Central memory CD4-positive, alpha-beta T cell (primary cell): ENCODE measurements around the gene OTOGL.
A peak's percentile ranks its signal among the peaks of the same experiment; 100 is the strongest.

Experiments used
- DNase-seq: peaks from one replicate; pipeline ENCODE4 v3.0.0; 2022
- total RNA-seq, 3 experiments: gene quantifications; one replicate each; lab custom pipeline; 2026; lab: John Stamatoyannopoulos, UW

The OTOGL gene, protein sequence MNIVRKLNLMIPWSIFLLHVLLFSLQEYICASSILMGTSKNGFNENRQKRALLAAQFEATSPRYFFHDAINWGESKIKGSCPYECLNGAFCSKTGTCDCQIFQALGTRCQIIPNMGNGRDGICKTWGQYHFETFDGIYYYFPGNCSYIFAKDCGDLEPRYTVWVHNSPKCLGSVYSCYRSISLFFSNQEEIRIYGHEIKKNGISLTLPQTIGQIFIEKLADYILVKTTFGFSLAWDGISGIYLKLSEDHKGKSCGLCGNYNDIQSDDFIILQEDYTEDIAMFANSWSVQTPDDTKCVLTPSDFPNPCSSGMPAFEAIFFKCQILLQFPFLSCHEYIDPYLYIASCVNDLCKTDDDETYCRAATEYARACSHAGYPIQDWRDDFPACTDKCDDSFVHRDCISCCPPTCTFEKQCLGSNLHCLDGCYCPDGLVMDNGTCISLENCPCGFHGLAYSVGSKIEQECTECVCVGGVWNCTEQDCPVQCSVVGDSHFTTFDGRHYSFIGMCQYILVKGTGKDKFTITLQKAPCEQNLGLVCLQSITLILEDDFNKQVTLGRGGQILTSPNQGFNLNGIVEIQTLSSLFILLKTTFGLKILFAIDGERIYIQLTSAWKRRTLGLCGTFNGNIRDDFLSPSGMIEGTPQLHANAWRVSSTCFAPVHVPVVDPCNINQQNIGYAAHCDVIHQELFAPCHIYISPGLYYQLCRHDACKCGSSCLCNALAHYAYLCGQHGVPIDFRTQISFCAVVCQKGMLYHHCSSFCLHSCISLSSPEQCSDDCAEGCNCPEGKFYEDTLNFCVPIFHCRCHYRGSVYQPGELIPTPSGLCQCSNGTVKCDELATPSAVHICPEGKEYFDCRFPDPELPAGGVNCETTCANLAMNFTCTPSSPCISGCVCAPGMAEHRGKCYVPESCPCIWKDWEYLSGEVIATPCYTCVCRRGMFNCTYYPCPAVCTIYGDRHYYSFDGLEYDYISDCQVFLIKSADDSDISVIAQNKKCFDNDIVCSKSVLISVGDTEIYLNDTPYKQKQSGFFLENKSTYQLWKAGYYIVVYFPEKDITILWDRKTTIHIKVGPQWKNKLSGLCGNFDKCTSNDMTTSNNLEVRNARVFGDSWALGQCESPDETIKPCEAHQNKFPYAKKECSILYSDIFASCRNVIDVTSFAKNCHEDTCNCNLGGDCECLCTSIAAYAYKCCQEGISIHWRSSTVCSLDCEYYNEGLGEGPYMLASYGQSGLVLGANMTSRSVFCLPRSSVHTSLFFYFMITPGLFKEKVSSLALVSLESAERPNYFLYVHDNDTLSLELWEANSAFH (N-terminal part only)
- total RNA-seq = 0 to 0.04 (median 0) reads per million in 3 experiments

DNA sequence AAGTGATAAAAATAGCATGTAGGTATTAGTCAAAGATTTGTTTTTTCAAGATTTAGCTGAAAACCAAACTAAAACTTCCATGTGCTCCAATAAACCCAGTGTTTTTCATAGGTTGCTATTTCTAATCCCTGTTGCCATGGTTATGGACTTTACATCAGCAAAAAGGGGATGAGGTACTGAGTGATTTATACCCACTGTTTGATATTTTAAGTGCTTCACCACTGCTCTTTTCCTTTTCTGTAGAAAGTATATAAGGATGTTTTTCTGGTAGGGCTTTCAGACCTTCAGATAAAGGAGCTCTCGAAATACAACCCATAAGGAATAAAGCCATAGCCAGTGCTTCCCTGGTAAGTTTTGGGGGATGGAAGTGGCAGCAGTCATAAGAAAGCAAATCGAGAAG lies at the start of gene OTOGL:
OTOGL (plus strand) TSS at position 279 of the 400 bp plus-strand sequence. CDS start 109,895 bp downstream, outside the sequence.
- DNase-seq = no peak

DNA sequence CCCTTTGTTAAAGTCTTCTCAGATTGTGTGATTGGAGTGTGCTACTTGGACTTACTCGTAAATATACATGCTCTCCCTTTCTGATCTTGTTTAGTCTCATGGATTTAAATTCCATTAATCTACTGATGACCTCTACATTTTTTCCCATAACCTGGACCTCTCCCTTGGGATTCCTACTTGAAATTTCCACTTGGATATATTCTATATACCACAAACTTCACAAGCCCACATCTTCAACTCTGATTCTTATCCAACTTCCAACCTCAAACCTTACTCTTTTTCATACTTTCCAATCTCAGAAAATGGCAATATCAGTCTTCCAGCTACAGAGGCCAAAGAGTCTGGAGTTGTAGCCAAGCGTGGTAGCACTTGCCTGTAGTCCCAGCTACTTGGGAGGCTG lies 49.1 kb upstream of the OTOGL start:
- no peak for DNase-seq

DNA sequence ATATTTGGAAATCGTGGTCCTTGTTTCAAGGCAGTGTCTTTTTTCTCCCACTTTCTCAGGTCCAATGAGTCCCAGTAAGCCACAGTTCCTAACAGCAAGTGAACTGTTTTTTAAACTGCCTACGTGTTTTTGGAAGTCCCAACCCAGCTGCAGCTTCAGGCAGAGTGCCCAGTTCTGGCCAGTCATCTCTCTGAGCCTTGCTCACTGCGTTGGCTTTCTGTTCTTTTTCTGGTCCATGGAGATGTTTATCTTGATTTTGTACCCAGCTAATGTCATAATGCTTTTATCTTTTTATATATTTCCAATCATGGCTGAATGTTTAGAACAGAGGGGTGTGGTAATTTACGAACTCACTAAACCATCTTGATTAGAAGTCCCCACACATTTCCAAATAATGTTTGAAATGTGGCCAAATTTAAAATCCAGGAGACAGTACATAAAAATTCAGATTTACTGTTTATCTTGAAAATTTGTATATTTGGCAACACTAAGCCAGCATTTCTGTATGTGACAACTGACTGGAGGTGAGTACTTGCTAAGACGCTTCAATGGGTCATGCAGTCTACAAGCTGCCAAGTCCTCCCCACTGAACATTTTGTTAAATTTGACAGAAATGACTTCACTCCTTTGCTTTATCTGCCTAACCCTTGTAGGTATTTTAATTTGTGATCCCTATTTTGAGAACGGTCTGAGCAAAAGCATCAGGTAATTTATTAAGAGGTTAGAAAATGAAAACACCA lies 46.1 kb upstream of the OTOGL start:
- DNase-seq = no peak

DNA sequence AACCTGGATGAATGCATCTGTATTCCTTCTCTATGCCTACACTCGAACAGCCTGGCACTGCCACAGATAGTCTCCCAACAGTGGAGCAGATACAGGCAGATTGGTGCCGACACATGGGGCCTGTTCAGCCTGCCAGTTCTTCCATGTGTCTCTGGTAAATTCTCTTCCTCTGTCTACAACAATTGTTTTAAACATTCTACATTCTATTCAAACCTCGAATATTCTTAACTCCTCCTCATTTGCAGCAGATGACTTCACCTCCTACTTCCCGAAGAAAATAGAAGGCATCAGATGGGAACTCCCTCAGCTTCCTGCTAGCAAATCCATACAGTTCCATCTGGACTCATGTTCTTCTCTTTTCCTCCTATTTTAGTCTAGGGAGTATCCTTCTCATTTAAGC lies 43.1 kb upstream of the OTOGL start:
- DNase-seq = no peak

DNA sequence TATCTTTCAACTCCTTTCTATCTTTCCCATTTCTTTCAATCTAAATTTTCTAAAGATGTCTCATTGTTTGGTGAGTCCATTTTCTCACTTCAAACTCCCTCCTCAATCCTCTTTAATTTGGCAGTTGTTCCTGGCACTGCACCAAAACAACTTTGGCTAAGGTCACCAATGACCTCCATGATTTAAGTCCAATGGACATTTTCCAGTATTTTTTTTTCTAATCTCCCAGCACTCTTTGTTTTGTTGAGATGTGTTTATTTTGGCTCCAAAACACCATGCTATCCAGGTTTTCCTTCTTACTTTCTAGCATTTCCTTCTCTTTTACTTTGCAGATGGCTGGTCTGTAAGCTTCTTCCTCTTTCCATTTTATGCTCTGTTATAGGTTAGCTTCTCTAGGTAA lies 42.5 kb upstream of the OTOGL start:
- no peak for DNase-seq

DNA sequence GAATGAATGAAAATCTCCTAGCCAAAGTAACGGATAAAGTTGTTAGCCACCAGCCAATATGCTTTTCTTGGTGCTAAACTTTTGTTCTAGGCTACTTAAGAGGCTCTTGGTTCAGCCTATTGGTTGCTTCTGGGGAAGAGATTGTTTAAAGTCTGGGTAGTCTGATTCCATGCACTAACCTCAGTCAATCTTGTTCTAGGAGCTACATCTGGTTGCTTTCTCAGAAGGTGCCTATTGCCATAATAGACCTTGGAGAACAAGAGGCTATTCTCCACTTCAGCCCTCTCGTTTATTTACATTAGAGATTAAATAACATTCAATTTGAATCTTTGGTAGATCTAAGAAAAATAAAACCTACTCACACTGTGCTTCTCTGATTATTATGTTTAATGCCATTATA lies 40.8 kb upstream of the OTOGL start:
- no peak for DNase-seq

DNA sequence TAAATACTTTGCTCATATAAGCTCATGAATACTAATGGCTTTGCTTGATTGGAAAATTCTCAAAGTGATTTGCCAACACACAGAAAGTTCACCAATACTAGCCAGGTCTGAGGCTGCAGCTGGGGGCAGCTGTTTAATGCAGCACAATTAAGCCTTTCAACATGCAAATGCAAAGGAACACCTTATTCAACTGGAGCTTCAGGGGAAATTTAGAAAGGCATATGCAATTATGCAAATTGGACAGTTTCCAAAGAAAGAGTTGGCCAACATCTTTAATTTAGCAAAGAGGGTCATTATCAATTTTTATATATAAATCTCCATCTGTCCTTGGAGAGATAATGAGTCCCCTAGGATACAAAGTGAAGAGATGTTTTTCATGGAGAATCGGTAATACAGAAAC lies 40.2 kb upstream of the OTOGL start:
- no peak for DNase-seq

DNA sequence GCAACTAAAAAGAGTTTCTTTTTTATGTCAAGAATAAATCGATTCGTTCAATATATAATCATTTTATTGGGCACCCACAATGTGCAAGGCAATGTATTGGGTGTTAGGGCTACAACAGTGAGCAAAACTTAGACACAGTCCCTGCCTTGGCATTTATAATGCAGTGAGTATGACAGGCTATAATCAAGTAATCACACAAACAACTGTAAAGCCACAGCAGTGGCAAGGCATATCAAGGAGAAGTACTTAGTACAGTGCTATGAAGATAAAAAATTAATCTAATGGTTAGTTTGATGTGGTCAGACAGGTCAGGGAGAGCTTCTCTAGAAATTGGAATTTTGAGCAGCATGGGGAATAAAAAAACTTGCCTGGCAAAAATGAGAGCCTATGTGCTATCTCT lies 39.5 kb upstream of the OTOGL start:
- no peak for DNase-seq

DNA sequence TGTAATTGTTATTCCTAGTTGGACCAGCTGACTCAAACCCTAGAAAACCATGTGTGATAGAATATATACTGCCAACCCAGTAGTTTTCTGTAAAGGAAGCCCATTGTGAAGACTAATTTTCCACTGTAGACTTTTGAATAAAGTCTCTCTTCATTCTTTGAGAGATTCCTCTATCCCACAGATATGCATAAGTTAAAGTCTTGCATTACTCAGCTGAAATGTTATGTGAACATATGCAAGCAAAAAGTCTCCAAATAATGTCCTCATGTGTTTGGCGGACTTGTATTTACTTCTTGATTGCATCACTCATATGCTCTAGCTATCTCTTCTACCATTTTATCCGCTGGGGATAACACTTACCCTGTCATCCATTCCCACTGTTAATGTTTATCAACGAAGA lies 35.1 kb upstream of the OTOGL start:
- DNase-seq = no peak

DNA sequence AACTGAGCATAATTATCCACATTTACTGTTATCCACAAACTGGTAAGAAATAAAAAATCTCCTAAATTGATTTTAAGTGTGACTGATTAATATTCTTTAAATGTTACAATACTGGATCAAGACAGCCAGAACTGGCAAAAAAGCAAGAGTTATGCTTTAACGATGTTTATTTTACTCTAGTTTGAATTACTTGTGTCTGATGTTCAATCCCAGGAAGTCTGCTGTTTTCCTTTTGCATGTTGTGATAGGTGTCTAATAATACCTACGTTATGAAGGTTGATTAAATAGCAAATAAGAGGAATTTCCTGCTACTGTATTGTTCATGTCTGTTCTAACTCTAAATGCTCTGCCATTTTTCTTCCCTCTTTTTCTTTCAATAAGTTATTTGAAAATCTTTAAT lies 34.4 kb upstream of the OTOGL start:
- no peak for DNase-seq

DNA sequence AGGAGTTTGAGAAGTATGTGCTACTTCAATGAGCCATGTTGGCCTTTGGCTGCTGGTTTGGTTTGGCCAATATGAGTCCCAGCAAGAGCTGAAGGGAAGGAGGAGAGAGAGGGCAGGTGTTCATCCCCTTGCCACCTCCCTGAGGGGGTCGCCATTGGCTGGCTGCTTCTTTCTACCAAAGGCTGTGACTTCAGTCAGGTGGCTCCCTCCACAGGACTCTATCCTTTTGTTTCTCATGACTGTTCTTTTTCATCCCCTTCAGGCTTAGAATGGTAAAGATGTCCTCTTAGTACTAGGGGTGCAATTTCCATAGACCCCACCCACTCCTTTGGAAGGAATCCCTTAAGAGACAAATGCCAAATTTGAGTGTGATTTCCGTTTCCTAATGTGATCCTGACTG lies 31.2 kb upstream of the OTOGL start:
- no peak for DNase-seq

DNA sequence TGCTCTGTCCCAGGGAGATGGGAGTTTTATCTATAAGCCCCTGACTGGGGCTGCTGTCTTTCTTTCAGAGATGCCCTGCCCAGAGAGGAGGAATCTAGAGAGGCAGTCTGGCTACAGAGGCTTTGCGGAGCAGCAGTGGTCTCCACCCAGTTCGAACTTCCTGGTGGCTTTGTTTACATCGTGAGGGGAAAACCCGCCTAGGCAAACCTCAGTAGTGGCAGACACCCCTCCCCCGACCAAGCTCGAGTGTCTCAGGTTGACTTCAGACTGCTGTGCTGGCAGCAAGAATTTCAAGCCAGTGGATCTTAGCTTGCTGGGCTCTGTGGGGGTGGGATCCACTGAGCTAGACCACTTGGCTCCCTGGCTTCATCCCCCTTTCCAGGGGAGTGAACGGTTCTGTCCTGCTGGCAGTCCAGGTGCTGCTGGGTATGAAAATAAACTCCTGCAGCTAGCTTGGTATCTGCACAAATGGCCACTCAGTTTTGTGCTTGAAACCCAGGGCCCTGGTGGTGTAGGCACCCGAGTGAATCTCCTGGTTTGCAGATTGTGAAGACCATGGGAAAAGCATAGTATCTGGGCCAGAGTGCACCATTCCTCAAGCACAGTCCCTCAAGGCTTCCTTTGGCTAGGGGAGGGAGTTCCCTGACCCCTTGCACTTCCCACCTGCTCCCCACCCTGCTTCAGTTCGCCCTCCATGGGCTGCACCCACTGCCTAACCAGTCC lies 15.3 kb upstream of the OTOGL start:
- peak; percentile 72 for DNase-seq

DNA sequence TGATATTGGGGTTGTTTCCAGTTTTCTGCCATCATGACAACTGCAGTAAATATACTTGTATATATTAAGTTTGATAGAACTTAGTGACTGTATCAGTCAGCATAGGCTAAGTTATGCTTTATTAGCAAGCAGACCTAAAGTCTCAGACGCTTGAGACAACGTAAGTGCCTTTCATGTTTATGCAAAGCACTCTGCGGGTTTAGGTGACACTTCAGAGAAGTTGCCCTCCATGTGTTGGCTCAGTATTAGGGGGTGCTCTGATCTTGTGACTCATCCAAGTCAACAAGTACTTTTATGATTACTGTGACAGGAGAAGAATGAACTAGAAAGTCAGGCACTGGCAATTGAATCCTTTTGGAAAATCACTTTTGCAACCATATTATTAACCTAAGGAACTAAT lies 13.3 kb upstream of the OTOGL start:
- no peak for DNase-seq

DNA sequence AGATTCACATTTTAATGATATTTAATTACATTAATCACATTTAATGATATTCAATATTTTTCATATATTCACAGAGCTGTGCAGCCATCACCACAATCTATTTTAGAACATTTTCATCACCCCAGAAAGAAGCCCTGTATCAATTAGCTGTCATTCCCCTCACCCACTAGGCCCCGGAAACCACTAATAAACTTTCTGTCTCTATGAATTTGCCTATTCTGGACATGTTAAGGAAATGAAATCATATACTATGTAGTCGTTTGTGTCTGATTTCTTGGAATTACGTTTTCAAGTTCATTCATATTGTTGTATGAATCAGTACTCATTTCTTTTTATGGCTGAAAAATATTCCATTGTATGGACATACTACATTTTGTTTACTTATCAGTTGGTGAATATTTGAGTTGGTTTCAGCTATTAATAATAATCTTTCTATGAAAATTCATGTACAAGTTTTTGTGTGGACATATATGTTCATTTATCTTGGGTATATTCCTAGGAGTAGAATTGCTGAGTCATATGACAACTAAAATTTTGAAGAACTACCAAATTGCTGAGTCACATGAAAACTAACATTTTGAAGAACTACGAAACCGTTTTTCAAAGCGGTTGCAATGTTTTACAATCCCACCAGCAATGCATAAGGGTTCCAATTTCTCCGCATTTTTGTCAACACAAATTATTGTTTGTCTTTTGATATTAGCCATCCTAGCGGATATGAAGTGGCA lies 11.7 kb upstream of the OTOGL start:
- no peak for DNase-seq

DNA sequence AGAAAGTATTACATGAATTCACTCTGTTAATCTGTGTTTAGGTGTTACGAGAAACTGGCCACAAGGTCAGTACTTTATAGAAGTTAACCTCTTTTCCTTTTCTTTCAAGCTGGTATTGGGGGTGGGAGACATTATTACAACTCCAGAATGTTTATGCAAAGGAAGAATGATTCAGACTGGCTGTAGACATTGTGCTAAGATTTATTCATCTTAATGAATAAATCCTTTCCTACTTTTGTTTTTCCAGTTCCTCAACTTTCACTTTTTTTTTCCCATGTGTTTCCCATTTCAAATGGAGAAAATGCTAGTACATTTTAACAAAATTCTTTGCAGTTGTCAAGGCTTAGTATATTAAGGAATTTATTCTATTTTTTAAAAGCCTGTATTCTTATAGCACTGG lies 1.3 kb downstream of the OTOGL start:
- DNase-seq = no peak

DNA sequence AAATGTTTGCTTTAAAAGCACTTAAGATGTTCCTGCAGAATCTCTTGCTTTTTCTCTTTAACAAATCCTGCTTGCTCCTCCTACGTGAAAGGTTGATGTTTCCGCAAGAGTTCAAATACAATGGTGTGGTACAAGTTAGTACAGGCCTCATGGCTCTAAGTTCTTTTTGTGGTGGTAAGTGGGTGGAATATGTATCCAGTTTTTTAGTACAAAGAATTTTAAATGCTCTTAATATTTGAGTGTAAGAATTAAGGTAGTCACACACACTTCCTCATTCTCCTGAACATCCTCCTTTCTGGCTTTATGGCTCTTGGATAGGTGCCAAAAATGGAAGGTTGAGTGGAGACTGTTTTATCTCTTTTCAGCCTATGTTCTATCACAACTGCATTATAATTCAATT lies 1.8 kb downstream of the OTOGL start:
- no peak for DNase-seq

DNA sequence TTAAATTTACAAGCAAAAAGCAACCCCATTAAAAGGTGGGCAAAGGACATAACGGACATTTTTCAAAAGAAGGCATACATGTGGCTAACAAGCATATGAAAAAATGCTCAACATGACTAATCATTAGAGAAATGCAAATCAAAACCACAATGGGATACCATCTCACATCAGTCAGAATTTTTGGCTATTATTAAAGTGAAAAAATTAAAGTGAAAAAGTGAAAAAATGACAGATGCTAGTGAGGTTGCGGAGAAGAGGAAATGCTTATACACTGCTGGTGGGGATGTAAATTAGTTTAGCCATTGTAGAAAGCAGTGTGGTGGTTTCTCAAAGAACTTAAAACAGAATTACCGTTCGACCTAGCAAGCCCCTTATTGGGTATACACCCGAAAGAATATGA lies 7.9 kb downstream of the OTOGL start:
- DNase-seq = no peak

DNA sequence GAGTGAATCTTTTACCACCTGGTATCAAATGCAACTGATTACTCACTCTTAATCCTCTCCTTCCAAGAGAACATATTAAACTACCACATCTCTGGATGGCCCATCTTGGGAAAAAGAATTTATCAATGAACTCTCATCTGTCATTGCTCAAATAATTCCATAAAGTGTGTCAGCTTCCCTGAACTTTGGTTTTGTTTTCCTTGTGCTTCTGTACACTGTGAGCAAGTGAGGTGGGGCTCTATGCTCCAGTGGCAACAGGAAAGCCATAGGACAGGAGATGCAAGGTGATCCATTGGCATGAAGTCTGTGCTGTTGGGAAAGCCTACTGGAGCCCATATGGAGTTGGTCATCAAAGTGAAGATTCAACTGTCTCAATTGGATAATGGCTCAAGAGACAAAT lies 17.4 kb downstream of the OTOGL start:
- DNase-seq = no peak

DNA sequence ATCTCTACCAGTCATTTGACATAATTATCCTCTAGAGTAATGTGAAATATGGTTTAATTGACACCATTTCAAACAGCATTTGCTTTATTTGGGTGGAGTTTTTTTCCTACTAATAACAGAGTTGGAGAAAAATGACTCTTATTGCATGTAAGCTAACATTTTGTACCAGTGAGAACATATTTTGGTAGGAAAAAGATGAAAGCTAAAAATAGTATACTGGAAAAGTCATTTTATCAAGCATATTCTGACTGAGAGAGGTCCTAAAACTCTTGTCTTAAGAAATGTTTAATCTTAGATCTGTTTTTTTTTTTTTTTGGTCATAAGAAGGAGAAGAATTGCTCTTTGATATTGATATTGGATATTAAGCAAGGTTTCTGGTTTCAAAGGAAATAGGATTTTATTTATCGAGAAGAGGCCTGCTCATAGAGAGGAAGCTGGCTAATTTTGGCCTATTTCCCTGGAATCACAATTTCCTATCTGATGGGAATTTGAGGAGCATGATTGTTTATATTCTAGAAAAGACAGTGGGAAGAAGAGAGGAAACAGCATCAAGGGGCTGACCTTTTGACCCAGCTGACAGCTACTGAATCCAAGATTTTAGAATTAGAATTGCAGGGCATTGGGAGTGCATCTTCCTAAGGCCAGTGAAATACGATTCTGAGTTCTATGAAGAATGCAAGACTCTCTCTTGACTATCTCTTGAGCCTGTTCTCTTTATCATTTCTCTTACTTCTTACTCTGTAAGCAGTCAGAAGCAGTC lies 19.4 kb downstream of the OTOGL start:
- no peak for DNase-seq

DNA sequence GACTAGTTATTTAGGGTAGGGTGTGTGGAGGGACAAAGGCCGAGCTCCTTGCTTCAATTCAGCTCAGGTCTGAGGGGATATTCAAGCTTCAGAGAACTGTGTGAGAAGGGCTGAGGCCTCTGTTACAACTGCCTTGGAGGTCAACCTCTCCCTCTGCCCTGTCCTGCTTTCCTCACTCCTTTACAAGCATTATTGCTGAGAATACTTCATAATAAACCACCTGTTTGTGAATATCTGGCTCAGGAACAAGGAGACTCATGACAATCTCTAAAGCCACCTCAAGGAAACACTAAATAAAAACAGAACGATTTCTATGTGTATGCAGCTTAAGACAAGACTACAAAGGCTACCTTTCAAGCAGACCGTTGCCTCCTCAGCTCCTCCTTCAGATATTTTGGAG lies 21.7 kb downstream of the OTOGL start:
- no peak for DNase-seq
